RWPE2 (cell line): Measurements from ENCODE around the gene POLQ.

Experiments used
- ATAC-seq: fragments of 200-7000 bp; cut with Tn5 transposase; 3 replicates; pipeline ENCODE4 v1.9.1; 2021; ENCODE audit warnings: low read depth
- DNase-seq: peaks from one replicate; pipeline ENCODE4 v3.0.0-alpha.2; 2020; ENCODE audit warnings: low spot score
- H3K27ac ChIP-seq: fragments of 450-650 bp; 2 replicates; pipeline ENCODE4 v1.5.1; 2017; ENCODE audit warnings: mild to moderate bottlenecking; ENCODE audit not compliant: poor library complexity, severe bottlenecking
- H3K27me3 ChIP-seq: fragments of 250-450 bp; sonication (Bioruptor Pico); 2 replicates; pipeline ENCODE4 v1.5.1; 2021; ENCODE audit warnings: mild to moderate bottlenecking, moderate library complexity; ENCODE audit not compliant: insufficient read depth, poor library complexity, severe bottlenecking
- H3K36me3 ChIP-seq: fragments of 250-450 bp; sonication (Bioruptor Pico); 2 replicates; pipeline ENCODE4 v1.5.1; 2020; ENCODE audit warnings: low read depth, mild to moderate bottlenecking, moderate library complexity
- H3K4me1 ChIP-seq: fragments of 250-450 bp; sonication (Bioruptor Pico); 2 replicates; pipeline ENCODE4 v1.5.1; 2021; ENCODE audit warnings: mild to moderate bottlenecking, moderate library complexity; ENCODE audit not compliant: insufficient read depth, poor library complexity, severe bottlenecking
- H3K4me3 ChIP-seq: fragments of 250-450 bp; sonication (Bioruptor Pico); 2 replicates; pipeline ENCODE4 v1.5.1; 2021; ENCODE audit warnings: mild to moderate bottlenecking, moderate library complexity; ENCODE audit not compliant: severe bottlenecking
- H3K9me3 ChIP-seq: fragments of 250-450 bp; sonication (Bioruptor Pico); 2 replicates; pipeline ENCODE4 v1.5.1; 2021; ENCODE audit warnings: mild to moderate bottlenecking, moderate library complexity; ENCODE audit not compliant: severe bottlenecking
- TF ChIP-seq, protein P1 (sequence below): fragments of 450-650 bp; IDR thresholded peaks from one replicate; pipeline ENCODE4 v1.5.1; 2017; ENCODE audit warnings: mild to moderate bottlenecking, moderate library complexity; ENCODE audit not compliant: poor library complexity, severe bottlenecking

Gene POLQ

DNA sequence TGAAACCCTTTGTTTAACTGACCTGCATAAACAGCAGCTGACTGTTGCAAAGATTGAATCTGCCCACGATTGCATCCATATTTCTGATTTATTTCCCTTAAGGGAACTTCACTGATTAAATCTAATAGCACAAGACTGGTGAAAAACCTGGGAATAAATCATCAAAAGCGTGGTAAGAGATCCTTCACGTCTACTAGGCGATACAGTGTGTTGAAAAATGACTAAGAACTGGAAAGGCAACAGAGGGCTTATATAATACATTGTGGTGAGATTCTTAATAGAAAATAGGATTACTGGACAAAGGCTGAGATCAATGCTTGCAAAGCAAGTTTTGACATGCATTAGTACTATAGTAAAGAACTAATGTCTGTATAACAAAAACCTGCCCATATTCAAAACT, 49.0 kb downstream of the POLQ start:
- Histone ChIP-seq H3K27me3 (no peaks in the 10 kb centered on the region), H3K4me3 (no peak overlapping the region), H3K27ac (no peak overlapping the region), H3K9me3 (no peaks in the 10 kb centered on the region), H3K4me1 (no peaks in the 10 kb centered on the region), H3K36me3 (peaks cover 29% of the 10 kb centered on the region)
- ATAC-seq: no peak
- no peak for DNase-seq
- TF ChIP-seq, protein P1, sequence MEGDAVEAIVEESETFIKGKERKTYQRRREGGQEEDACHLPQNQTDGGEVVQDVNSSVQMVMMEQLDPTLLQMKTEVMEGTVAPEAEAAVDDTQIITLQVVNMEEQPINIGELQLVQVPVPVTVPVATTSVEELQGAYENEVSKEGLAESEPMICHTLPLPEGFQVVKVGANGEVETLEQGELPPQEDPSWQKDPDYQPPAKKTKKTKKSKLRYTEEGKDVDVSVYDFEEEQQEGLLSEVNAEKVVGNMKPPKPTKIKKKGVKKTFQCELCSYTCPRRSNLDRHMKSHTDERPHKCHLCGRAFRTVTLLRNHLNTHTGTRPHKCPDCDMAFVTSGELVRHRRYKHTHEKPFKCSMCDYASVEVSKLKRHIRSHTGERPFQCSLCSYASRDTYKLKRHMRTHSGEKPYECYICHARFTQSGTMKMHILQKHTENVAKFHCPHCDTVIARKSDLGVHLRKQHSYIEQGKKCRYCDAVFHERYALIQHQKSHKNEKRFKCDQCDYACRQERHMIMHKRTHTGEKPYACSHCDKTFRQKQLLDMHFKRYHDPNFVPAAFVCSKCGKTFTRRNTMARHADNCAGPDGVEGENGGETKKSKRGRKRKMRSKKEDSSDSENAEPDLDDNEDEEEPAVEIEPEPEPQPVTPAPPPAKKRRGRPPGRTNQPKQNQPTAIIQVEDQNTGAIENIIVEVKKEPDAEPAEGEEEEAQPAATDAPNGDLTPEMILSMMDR: no peak

DNA sequence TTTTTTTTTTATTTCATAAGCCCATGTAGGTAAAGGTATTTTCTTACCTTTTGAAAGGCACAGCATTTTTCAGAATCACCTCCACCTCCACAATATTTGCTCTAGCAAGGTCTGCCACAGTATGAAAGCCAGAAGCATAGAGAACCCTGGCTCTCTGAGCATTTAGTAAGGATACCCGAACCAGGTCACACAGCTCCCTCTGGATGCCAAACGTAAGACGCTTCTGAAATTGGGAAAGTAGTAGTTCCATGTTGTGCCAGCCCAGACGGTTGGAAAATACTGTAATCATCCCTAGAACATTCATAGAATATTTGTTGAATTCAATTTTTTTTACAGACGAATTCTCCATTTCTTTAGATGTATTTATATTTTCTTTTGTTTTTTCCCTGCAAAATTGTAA, 52.4 kb downstream of the POLQ start:
- Histone ChIP-seq H3K36me3 (peaks cover 51% of the 10 kb centered on the region), H3K27ac (no peak overlapping the region), H3K4me1 (no peaks in the 10 kb centered on the region), H3K9me3 (no peaks in the 10 kb centered on the region), H3K27me3 (no peaks in the 10 kb centered on the region), H3K4me3 (no peak overlapping the region)
- ATAC-seq (no peak), DNase-seq (no peak)
- TF ChIP-seq, protein P1: no peak

DNA sequence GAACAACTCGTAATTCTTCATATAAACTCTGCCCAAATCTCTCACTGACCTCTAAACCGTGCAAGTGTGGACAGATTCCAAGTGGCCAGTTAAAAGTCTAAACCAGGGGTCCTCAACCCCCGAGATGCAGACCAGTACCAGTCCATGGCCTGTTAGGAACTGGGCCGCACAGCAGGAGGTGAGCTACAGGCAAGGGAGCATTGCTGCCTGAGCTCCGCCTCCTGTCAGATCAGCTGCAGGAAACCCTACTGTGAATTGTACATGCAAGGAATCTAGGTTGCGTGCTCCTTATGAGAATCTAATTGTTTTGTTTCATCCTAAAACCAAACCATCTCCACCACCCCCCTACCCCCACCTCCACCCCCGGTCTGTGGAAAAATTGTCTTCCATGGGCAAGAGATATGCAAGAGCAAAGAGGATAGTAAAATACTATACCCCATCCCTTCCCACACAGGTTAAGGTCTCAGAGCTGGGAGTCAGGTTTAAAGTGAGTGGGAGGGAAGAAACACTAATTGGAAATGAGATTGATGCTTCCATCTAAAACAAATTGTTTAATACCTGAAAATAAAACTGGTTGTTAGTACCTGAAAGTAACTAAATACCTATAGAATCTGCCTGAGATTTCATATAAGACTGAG, 54.0 kb downstream of the POLQ start:
- TF ChIP-seq, protein P1: no peak
- no peaks in the 10 kb centered on the region for H3K9me3 ChIP-seq
- H3K4me3 ChIP-seq: no peak overlapping the region
- DNase-seq (no peak), ATAC-seq (no peak)
- no peak overlapping the region for H3K27ac ChIP-seq
- no peaks in the 10 kb centered on the region for H3K4me1 ChIP-seq
- no peaks in the 10 kb centered on the region for H3K27me3 ChIP-seq
- peaks cover 42% of the 10 kb centered on the region for H3K36me3 ChIP-seq

DNA sequence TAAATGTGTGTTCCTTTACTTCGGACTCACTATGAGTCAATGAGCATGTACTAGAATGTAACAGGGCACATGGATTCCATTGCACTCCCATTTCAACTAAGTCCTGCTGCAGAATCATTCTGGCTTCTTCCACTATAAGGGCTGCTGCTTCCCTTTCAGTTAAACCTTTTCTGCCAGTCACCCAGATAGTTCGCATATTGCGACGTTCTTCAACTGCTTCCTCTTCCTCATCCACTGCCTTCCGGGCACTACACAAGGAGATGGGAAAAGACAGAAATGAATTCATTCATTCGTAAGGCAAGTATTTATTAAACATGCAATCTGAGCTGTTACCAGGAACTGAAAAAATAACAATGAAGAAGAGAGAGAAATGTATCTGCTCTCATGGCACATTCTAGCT, 55.6 kb downstream of the POLQ start:
- no peaks in the 10 kb centered on the region for H3K9me3 ChIP-seq
- ATAC-seq (no peak), DNase-seq (no peak)
- peaks cover 39% of the 10 kb centered on the region for H3K36me3 ChIP-seq
- no peaks in the 10 kb centered on the region for H3K27me3 ChIP-seq
- TF ChIP-seq, protein P1: no peak
- H3K4me3 ChIP-seq: no peak overlapping the region
- no peaks in the 10 kb centered on the region for H3K4me1 ChIP-seq
- no peak overlapping the region for H3K27ac ChIP-seq

DNA sequence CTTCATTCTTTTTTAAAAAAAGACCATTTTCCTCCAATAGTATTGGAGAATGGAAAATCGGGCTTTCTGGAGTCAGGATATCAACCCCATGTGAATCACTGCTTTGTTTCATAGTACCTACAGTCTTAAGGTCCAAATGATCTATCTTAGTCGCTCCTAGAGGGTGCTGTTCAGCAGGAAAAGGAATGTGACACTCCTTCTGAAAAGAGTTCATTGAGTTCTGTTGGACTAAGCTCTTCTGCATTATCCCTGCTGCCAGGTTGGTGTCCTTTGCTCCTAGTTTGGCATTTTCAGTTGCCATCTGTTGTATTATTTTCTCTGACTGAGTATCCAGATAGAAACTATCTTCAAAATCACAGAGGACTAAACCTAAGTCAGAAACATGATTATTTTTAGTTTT, 57.2 kb downstream of the POLQ start:
- no peak overlapping the region for H3K27ac ChIP-seq
- H3K27me3 ChIP-seq: no peaks in the 10 kb centered on the region
- H3K4me3 ChIP-seq: no peak overlapping the region
- peaks cover 48% of the 10 kb centered on the region for H3K36me3 ChIP-seq
- H3K9me3 ChIP-seq: no peaks in the 10 kb centered on the region
- DNase-seq: no peak
- TF ChIP-seq, protein P1: peak; percentile 21
- ATAC-seq: peak; percentile 46; the same call in 1 of the 3 replicates
- peaks cover under 1% of the 10 kb centered on the region for H3K4me1 ChIP-seq
